ENCODE data around the gene NISCH. TPM values are rescaled to one million over a fixed set of nuclear protein-coding genes. Genes with fewer than 3 reads are reported as not detected.

NISCH gene
- total and polyA plus RNA-seq, 2 donors (not counting 3 experiments of a cell fraction or from before 2014, with no cell fraction given), result 156 to 178 TPM

GRCh38 chr3:52408466-52408865 lies 46.9 kb upstream of the NISCH start:
- no peak for FAIRE-seq
- peaks cover 6 to 46% of the 10 kb centered on the region in 2 experiments for H3K36me3 ChIP-seq (ENCODE audit: control insufficient read depth in 2 of 2, extremely low read depth in 1 of 2, insufficient read depth in 2 of 2, low read length in 2 of 2)

More at GRCh38 chr3:52408466-52408865, 46.9 kb upstream of the NISCH start:
- dilution Hi-C loops (cut with MboI; ENCODE audit: extremely low pct_ligation_motif_present, low sequenced_read_pairs) (no loop called here), intact Hi-C loops (cut with micrococcal nuclease) (no loop called here)
- Histone ChIP-seq H3K9ac (replicated peaks; ENCODE audit: extremely low read depth, insufficient read depth, low read length) (no peak overlapping the region), H3K4me2 (ENCODE audit: insufficient read depth, low read length) (peak overlapping the region; percentile 83), H3K9me3 (replicated peaks; ENCODE audit: control insufficient read depth, insufficient read depth, low read length) (no peaks in the 10 kb centered on the region), H3K4me3 (replicated peaks in 1 of 3; ENCODE audit: insufficient read depth in 1 of 3, low read depth in 1 of 3, low read length in 3 of 3) (no peak overlapping the region), H4K20me1 (replicated peaks; ENCODE audit: control insufficient read depth, extremely low read depth, insufficient read depth, low read length) (no peaks in the 10 kb centered on the region), H3K79me2 (ENCODE audit: control insufficient read depth, insufficient read depth, low read length) (peaks cover 18% of the 10 kb centered on the region), H3K9me1 (replicated peaks; ENCODE audit: control insufficient read depth, extremely low read depth, insufficient read depth, low read length) (no peaks in the 10 kb centered on the region), H3K27me3 (ENCODE audit: control insufficient read depth in 2 of 2, insufficient read depth in 2 of 2, low read length in 2 of 2) (no peaks in the 10 kb centered on the region), H2AFZ (ENCODE audit: low read depth, low read length) (no peak overlapping the region), H3K27ac (ENCODE audit: insufficient read depth, low read depth, low read length) (no peak overlapping the region), H3K4me1 (ENCODE audit: control insufficient read depth, extremely low read depth, insufficient read depth, low read length) (peaks cover 20% of the 10 kb centered on the region)
- ChIA-PET POLR2A (no interaction called here), CTCF (no interaction called here)
- no TSS peak for BruUV-seq (replicated peaks)
- no peak for DNase-seq (ENCODE audit: low read depth, low spot score)
- TF ChIP-seq MYC (IDR thresholded peaks at IDR 0.05; ENCODE audit: low read depth, low read length) (no peak), EZH2 (IDR thresholded peaks at IDR 0.05; ENCODE audit: borderline replicate concordance, low read depth, low read length, severe bottlenecking) (no peak), FOS (IDR thresholded peaks at IDR 0.05; ENCODE audit: borderline replicate concordance, insufficient read depth, low read length) (no peak), CTCF (IDR thresholded peaks at IDR 0.05; ENCODE audit: extremely low read depth in 1 of 2, insufficient read depth in 1 of 2, low read depth in 1 of 2, low read length in 2 of 2) (no peak), MAX (IDR thresholded peaks at IDR 0.05; ENCODE audit: insufficient read depth, insufficient read length) (no peak), JUN (IDR thresholded peaks at IDR 0.05; ENCODE audit: borderline replicate concordance, insufficient read depth, insufficient read length, low read depth) (no peak), POLR2A (IDR thresholded peaks at IDR 0.05; ENCODE audit: low read depth, low read length) (no peak), GATA2 (IDR thresholded peaks at IDR 0.05; ENCODE audit: insufficient read depth, insufficient read length, low read depth, low read length) (no peak), POLR2AphosphoS5 (IDR thresholded peaks at IDR 0.05; ENCODE audit: insufficient read depth, low read depth, low read length) (no peak)

All from endothelial cell of umbilical vein (primary cell).